Spleen (tissue), 11 donors: Measurements from ENCODE around the gene CLIC5. TPM values are rescaled to one million over a fixed set of nuclear protein-coding genes. Genes with fewer than 3 reads are reported as not detected.

Experiments used
- DNase-seq: peaks from one replicate; pipeline ENCODE4 v3.0.0-alpha.2; 2020
- H3K27ac ChIP-seq, 8 donors: fragments of 200-600 bp; sonication (generic) in 7 of 8; 1 replicate in 4 of 8; 2 replicates in 4 of 8; pipeline versions ENCODE4 v1.5.0 to v1.8.0; 2016 to 2021; ENCODE audit warnings: inconsistent platforms in 4 of 8, mild to moderate bottlenecking in 4 of 8, moderate library complexity in 1 of 8
- H3K27me3 ChIP-seq, 7 donors: fragments of 200-600 bp; sonication (generic) in 6 of 7; replicated peaks in 1 of 7; 1 replicate in 4 of 7; 2 replicates in 3 of 7; pipeline versions ENCODE4 v1.5.0 to v1.8.0; 2016 to 2021; ENCODE audit warnings: inconsistent platforms in 3 of 7, mild to moderate bottlenecking in 1 of 7
- H3K36me3 ChIP-seq, 6 donors: fragments of 200-600 bp; sonication (generic) in 5 of 6; 1 replicate in 4 of 6; 2 replicates in 2 of 6; pipeline versions ENCODE4 v1.5.0 to v1.8.0; 2016 to 2021; ENCODE audit warnings: inconsistent platforms in 2 of 6
- H3K4me1 ChIP-seq, 6 donors: fragments of 200-600 bp; sonication (generic) in 5 of 6; 1 replicate in 3 of 6; 2 replicates in 3 of 6; pipeline versions ENCODE4 v1.5.0 to v1.8.0; 2016 to 2021; ENCODE audit warnings: inconsistent platforms in 3 of 6
- H3K4me3 ChIP-seq, 8 donors: fragments of 200-600 bp; sonication (generic) in 7 of 8; 1 replicate in 4 of 8; 2 replicates in 4 of 8; pipeline versions ENCODE4 v1.5.0 to v1.8.0; 2016 to 2021; ENCODE audit warnings: inconsistent platforms in 4 of 8, mild to moderate bottlenecking in 4 of 8, moderate library complexity in 2 of 8
- H3K9me3 ChIP-seq, 8 donors: fragments of 200-600 bp; sonication (generic) in 7 of 8; 1 replicate in 4 of 8; 2 replicates in 4 of 8; pipeline versions ENCODE4 v1.5.0 to v1.8.0; 2016 to 2021; ENCODE audit warnings: inconsistent platforms in 4 of 8
- POLR2A ChIP-seq, 3 donors: fragments of 450-650 bp; IDR thresholded peaks; one replicate each; pipeline ENCODE4 v1.5.1; 2017; ENCODE audit warnings: antibody characterized with exemption in 3 of 3, mild to moderate bottlenecking in 1 of 3
- POLR2AphosphoS5 ChIP-seq, 3 donors: sonication (generic); formaldehyde crosslinking; IDR thresholded peaks; one replicate each; pipeline ENCODE4 v1.5.1; 2017; ENCODE audit warnings: antibody characterized with exemption in 3 of 3
- WGBS, 5 donors: extraction: QIAGEN DNeasy Blood & Tissue Kit in 3 of 5; methylation state at CpG; one replicate each; pipeline versions ENCODE4 v1.1.5 to v1.1.7; 2013 to 2018; 5-methylcytosine and 5-hydroxymethylcytosine counted together
- intact Hi-C: fragments of 100-400 bp; cut with DNase I; formaldehyde crosslinking; loops from one replicate; pipeline ENCODE4 v1.15.0; 2023; ENCODE audit warnings: low total_unique reads
- polyA plus RNA-seq, 3 donors: library from polyadenylated mRNA; stranded (reverse); fragments of 200-250 nt; gene quantifications; one replicate each; pipeline ENCODE4 v1.2.1, GENCODE V29; 2013
- total RNA-seq, 7 donors: library from RNA; depleted of rRNA in 3 of 7; stranded (reverse); fragments of >200 nt in 3 of 7; fragmentation: NEBNext Ultra II Directional in 4 of 7; extraction: Animal tissue kit (Norgen Biotek cat#: 25700) in 4 of 7; gene quantifications; one replicate each; pipeline versions ENCODE4 v1.1.0 to v1.2.1, GENCODE V29; 2016 to 2021
- TF ChIP-seq, protein P1 (sequence below), 11 experiments: fragments of 200-600 bp in 7 of 11; fragments of 450-650 bp in 4 of 11; sonication (generic) in 4 of 11; IDR thresholded peaks in 8 of 11; conservative IDR thresholded peaks in 3 of 11; 1 replicate in 7 of 11; 2 replicates in 4 of 11; pipeline versions ENCODE4 v1.4.0 to v1.8.0; 2016 to 2021; ENCODE audit warnings: antibody characterized with exemption in 11 of 11, inconsistent platforms in 4 of 11, mild to moderate bottlenecking in 1 of 11
- donor health status: healthy with polysubstance abuse.
- donor health status: DM: no; HTN: no; CAD: no; lungs with moderate emphysema.
- donor health status: DM: no; HTN: no; CAD: no.
- donor health status: Bipolar disorder and iron deficiency.
- donor health status: healthy.
- donor health status: DM: no; HTN: no; CAD: no.
- donor health status: DM: yes; HTN: yes; CAD: no.

Gene CLIC5
- total and polyA plus RNA-seq, 10 donors, result 2.8 to 189 (median 71.2) TPM

DNA sequence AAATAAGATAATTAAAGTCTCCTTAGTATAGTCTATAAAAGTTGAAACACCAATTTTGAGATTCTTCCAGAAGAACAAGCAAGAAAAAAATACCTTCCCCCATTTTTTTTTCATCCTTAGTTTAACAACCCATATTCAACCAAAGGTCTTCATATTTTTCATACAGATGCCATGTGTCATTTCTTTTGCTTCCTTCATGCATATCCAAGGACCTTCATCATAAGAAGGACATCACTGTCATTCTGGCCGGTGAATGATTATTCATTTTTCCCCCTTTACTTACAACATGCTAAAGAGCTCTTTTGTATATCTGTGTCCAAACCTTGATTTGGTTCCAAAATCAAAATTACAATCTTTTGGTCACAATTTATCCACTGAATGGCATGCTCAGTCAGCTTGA is 21.3 kb upstream of the CLIC5 start:
- TF ChIP-seq POLR2AphosphoS5 (IDR thresholded peaks at IDR 0.05), result no peak
- no peak for TF ChIP-seq POLR2A (IDR thresholded peaks at IDR 0.05)
- TF ChIP-seq, protein P1, sequence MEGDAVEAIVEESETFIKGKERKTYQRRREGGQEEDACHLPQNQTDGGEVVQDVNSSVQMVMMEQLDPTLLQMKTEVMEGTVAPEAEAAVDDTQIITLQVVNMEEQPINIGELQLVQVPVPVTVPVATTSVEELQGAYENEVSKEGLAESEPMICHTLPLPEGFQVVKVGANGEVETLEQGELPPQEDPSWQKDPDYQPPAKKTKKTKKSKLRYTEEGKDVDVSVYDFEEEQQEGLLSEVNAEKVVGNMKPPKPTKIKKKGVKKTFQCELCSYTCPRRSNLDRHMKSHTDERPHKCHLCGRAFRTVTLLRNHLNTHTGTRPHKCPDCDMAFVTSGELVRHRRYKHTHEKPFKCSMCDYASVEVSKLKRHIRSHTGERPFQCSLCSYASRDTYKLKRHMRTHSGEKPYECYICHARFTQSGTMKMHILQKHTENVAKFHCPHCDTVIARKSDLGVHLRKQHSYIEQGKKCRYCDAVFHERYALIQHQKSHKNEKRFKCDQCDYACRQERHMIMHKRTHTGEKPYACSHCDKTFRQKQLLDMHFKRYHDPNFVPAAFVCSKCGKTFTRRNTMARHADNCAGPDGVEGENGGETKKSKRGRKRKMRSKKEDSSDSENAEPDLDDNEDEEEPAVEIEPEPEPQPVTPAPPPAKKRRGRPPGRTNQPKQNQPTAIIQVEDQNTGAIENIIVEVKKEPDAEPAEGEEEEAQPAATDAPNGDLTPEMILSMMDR (IDR thresholded peaks at IDR 0.05 in 8 of 11, conservative IDR thresholded peaks at IDR 0.05 in 3 of 11), result no peak
- no peaks in the 10 kb centered on the region for H3K9me3 ChIP-seq
- H3K4me3 ChIP-seq, result no peak overlapping the region
- WGBS, 5 donors, result 92 to 96% (median 93%) methylated on average over 1 of the region's 1 CpG
- no peaks in the 10 kb centered on the region for H3K4me1 ChIP-seq
- no peaks in the 10 kb centered on the region for H3K27me3 ChIP-seq
- H3K36me3 ChIP-seq, result no peaks in the 10 kb centered on the region
- intact Hi-C loops, result no loop called here
- H3K27ac ChIP-seq, result no peak overlapping the region
- DNase-seq, result no peak

DNA sequence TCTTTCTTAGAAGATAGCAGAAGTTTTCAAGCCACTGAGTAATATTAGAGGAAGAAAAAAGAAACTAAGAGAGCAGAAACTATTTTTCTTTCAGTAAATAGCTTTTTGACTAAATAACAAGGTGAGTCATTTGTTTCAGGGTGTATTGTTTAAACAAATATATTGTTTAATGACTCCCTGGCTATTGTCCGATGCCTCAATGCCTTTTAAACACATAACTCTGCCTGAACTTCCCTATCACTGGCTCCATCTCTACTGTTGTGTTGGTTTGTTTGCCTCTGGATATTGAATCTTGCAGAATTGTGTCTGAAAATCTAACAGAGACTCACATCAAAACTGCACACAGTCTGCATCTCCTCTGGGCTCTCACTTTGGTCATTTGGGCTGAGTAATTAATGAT is 19.6 kb upstream of the CLIC5 start:
- intact Hi-C loops, result no loop called here

DNA sequence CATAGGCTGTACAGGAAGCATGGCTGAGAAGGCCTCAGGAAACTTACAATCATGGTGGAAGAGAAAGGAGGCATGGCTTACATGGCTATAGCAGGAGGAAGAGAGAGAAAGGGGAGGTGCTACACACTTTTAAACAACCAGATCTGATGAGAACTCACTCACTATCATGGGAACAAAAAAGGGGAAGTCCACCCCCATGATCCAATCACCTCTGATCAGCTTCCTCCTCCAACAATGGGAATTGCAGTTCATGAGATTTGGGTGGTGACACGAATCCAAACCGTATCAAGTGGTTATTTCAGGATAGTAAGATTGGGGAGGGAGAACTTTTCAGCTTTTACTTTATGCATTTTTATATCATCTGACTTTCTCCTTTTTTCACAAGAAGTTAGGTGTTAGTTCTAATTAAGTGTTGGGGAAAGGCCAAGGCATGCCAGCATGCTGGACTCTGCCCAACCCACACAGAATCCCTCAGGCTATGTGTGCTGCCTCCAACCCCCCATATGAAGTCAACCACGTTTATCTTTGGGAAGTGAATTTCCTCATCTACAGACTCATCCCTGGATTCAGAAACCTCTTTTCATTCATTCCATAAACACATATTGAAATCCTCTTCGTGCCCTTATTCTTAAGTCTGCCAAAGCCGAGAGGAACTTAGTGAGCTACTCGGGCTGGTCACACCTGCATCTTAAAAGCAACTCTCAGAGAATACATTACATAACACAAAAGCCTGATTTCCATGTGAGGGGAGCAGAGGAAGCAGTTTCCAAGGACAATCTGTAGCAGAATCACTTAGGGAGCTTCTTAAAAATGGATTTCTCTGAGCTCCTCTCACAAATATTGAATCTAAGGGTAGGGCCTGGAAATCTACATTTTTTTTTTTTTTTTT is 16.7 kb upstream of the CLIC5 start:
- intact Hi-C loops, result no loop called here
- WGBS, 5 donors, result 82 to 92% (median 84%) methylated on average over 6 of the region's 6 CpGs
- H3K27ac ChIP-seq, result no peak overlapping the region
- no peak for TF ChIP-seq POLR2A (IDR thresholded peaks at IDR 0.05)
- no peak for DNase-seq
- H3K4me3 ChIP-seq, result no peak overlapping the region
- H3K36me3 ChIP-seq, result no peaks in the 10 kb centered on the region
- no peaks in the 10 kb centered on the region for H3K27me3 ChIP-seq
- no peaks in the 10 kb centered on the region for H3K9me3 ChIP-seq
- no peaks in the 10 kb centered on the region for H3K4me1 ChIP-seq

More for the DNA sequence above, 19.6 kb upstream of the CLIC5 start:
- H3K4me3 ChIP-seq, result no peak overlapping the region
- H3K27ac ChIP-seq, result no peak overlapping the region
- TF ChIP-seq POLR2AphosphoS5 (IDR thresholded peaks at IDR 0.05) (no peak), POLR2A (IDR thresholded peaks at IDR 0.05) (no peak)
- TF ChIP-seq, protein P1 (IDR thresholded peaks at IDR 0.05 in 8 of 11, conservative IDR thresholded peaks at IDR 0.05 in 3 of 11), result no peak
- no peaks in the 10 kb centered on the region for H3K4me1 ChIP-seq
- 83 to 94% (median 89%) methylated on average over 1 of the region's 1 CpG for WGBS, 5 donors
- DNase-seq, result no peak
- no peaks in the 10 kb centered on the region for H3K27me3 ChIP-seq
- no peaks in the 10 kb centered on the region for H3K9me3 ChIP-seq
- no peaks in the 10 kb centered on the region for H3K36me3 ChIP-seq

DNA sequence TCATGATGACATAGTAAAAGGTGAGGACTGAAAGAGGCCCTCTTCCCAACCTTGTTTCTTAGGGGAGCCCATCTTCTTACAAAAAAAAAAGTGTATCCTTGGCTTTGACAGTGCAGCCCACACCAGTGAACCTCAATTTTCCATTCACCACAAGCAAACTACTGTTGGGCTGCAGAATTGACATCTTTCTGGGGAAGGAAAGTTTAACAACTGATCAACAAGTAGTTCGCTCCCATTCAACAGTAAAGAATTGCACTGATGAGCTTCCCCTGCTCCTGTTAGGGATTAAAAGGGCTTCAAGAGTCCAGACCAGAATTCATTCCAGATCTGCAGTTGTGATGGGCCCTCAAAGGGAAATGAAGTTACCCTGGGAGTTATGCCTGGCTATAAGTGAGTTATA is 13.9 kb upstream of the CLIC5 start:
- intact Hi-C loops, result no loop called here
- no peak overlapping the region for H3K4me3 ChIP-seq
- TF ChIP-seq, protein P1 (IDR thresholded peaks at IDR 0.05 in 8 of 11, conservative IDR thresholded peaks at IDR 0.05 in 3 of 11), result no peak
- TF ChIP-seq POLR2AphosphoS5 (IDR thresholded peaks at IDR 0.05) (no peak), POLR2A (IDR thresholded peaks at IDR 0.05) (no peak)
- no peaks in the 10 kb centered on the region for H3K36me3 ChIP-seq
- H3K27me3 ChIP-seq, result no peaks in the 10 kb centered on the region
- H3K27ac ChIP-seq, result no peak overlapping the region
- DNase-seq, result no peak
- no peaks in the 10 kb centered on the region for H3K4me1 ChIP-seq
- H3K9me3 ChIP-seq, result no peaks in the 10 kb centered on the region
- WGBS, 5 donors, result 91 to 100% (median 100%) methylated on average over 1 of the region's 1 CpG
